ENCODE data around the gene TUBGCP6. TPM values are rescaled to one million over a fixed set of nuclear protein-coding genes. Genes with fewer than 3 reads are reported as not detected.

The TUBGCP6 gene
- total and polyA plus RNA-seq, 2 experiments from 2014 or later, result 18.6 to 47.1 TPM

DNA sequence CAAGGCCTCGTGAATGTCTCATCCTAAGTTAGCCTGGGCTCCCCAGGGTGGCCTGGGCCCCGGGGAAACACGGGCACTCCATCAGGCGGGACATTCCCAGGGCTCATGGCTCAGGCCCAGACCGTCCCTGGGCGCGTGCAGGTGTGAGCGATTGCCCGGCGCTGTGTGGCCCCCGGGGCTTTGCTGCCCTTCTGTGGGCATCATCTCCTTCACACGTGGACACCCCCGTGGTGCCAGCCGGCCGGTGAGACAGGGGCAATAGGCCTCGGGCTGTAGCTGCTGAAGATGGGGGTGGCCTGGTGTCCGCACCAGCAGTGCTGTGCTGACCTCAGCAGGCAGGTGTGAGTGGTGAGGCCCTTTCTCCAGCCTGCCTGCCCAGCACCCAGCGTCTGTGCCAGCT lies 48.6 kb downstream of the TUBGCP6 start:
- H3K4me1 ChIP-seq (ENCODE audit: insufficient read depth), result no peaks in the 10 kb centered on the region
- no peaks in the 10 kb centered on the region for H3K36me3 ChIP-seq (ENCODE audit: insufficient read depth)
- DNase-seq (ENCODE audit: low spot score) (no peak), ATAC-seq (no peak)
- no peak overlapping the region for H2AFZ ChIP-seq
- H3K4me3 ChIP-seq, result no peak overlapping the region
- Mint-ChIP-seq H3K27me3 (ENCODE audit: insufficient read depth, low read depth, poor library complexity) (peaks cover 8% of the 10 kb centered on the region), H3K4me3 (no peak overlapping the region), H3K36me3 (ENCODE audit: low read depth) (peaks cover 3% of the 10 kb centered on the region; the same call in 1 of the 3 replicates), H3K27ac (no peak overlapping the region), H3K9me3 (no peaks in the 10 kb centered on the region), H3K4me1 (peaks cover 7% of the 10 kb centered on the region; the same call in 2 of the 3 replicates)
- peaks cover 13% of the 10 kb centered on the region for H3K79me2 ChIP-seq (replicated peaks; ENCODE audit: insufficient read depth)
- no peak for TF ChIP-seq ZNF331 (CRISPR knock-in tag; IDR thresholded peaks at IDR 0.05; ENCODE audit: low read depth)
- TF ChIP-seq EZH2phosphoT487 (IDR thresholded peaks at IDR 0.05; ENCODE audit: unreplicated experiment), result no peak
- TF ChIP-seq NANOG (IDR thresholded peaks at IDR 0.05; ENCODE audit: borderline replicate concordance), result no peak
- TF ChIP-seq CREB1 (CRISPR knock-in tag; IDR thresholded peaks at IDR 0.05; ENCODE audit: low read depth), result no peak
- TF ChIP-seq POLR2AphosphoS5 (IDR thresholded peaks at IDR 0.05; ENCODE audit: low read depth), result no peak
- TF ChIP-seq JUNB (IDR thresholded peaks at IDR 0.05; ENCODE audit: unreplicated experiment), result no peak
- TF ChIP-seq, protein P1, sequence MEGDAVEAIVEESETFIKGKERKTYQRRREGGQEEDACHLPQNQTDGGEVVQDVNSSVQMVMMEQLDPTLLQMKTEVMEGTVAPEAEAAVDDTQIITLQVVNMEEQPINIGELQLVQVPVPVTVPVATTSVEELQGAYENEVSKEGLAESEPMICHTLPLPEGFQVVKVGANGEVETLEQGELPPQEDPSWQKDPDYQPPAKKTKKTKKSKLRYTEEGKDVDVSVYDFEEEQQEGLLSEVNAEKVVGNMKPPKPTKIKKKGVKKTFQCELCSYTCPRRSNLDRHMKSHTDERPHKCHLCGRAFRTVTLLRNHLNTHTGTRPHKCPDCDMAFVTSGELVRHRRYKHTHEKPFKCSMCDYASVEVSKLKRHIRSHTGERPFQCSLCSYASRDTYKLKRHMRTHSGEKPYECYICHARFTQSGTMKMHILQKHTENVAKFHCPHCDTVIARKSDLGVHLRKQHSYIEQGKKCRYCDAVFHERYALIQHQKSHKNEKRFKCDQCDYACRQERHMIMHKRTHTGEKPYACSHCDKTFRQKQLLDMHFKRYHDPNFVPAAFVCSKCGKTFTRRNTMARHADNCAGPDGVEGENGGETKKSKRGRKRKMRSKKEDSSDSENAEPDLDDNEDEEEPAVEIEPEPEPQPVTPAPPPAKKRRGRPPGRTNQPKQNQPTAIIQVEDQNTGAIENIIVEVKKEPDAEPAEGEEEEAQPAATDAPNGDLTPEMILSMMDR (conservative IDR thresholded peaks at IDR 0.05; ENCODE audit: low read depth in 2 of 2), result no peak
- TF ChIP-seq, protein P2, sequence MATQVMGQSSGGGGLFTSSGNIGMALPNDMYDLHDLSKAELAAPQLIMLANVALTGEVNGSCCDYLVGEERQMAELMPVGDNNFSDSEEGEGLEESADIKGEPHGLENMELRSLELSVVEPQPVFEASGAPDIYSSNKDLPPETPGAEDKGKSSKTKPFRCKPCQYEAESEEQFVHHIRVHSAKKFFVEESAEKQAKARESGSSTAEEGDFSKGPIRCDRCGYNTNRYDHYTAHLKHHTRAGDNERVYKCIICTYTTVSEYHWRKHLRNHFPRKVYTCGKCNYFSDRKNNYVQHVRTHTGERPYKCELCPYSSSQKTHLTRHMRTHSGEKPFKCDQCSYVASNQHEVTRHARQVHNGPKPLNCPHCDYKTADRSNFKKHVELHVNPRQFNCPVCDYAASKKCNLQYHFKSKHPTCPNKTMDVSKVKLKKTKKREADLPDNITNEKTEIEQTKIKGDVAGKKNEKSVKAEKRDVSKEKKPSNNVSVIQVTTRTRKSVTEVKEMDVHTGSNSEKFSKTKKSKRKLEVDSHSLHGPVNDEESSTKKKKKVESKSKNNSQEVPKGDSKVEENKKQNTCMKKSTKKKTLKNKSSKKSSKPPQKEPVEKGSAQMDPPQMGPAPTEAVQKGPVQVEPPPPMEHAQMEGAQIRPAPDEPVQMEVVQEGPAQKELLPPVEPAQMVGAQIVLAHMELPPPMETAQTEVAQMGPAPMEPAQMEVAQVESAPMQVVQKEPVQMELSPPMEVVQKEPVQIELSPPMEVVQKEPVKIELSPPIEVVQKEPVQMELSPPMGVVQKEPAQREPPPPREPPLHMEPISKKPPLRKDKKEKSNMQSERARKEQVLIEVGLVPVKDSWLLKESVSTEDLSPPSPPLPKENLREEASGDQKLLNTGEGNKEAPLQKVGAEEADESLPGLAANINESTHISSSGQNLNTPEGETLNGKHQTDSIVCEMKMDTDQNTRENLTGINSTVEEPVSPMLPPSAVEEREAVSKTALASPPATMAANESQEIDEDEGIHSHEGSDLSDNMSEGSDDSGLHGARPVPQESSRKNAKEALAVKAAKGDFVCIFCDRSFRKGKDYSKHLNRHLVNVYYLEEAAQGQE (IDR thresholded peaks at IDR 0.05; ENCODE audit: unreplicated experiment), result no peak
- TF ChIP-seq, protein P3, sequence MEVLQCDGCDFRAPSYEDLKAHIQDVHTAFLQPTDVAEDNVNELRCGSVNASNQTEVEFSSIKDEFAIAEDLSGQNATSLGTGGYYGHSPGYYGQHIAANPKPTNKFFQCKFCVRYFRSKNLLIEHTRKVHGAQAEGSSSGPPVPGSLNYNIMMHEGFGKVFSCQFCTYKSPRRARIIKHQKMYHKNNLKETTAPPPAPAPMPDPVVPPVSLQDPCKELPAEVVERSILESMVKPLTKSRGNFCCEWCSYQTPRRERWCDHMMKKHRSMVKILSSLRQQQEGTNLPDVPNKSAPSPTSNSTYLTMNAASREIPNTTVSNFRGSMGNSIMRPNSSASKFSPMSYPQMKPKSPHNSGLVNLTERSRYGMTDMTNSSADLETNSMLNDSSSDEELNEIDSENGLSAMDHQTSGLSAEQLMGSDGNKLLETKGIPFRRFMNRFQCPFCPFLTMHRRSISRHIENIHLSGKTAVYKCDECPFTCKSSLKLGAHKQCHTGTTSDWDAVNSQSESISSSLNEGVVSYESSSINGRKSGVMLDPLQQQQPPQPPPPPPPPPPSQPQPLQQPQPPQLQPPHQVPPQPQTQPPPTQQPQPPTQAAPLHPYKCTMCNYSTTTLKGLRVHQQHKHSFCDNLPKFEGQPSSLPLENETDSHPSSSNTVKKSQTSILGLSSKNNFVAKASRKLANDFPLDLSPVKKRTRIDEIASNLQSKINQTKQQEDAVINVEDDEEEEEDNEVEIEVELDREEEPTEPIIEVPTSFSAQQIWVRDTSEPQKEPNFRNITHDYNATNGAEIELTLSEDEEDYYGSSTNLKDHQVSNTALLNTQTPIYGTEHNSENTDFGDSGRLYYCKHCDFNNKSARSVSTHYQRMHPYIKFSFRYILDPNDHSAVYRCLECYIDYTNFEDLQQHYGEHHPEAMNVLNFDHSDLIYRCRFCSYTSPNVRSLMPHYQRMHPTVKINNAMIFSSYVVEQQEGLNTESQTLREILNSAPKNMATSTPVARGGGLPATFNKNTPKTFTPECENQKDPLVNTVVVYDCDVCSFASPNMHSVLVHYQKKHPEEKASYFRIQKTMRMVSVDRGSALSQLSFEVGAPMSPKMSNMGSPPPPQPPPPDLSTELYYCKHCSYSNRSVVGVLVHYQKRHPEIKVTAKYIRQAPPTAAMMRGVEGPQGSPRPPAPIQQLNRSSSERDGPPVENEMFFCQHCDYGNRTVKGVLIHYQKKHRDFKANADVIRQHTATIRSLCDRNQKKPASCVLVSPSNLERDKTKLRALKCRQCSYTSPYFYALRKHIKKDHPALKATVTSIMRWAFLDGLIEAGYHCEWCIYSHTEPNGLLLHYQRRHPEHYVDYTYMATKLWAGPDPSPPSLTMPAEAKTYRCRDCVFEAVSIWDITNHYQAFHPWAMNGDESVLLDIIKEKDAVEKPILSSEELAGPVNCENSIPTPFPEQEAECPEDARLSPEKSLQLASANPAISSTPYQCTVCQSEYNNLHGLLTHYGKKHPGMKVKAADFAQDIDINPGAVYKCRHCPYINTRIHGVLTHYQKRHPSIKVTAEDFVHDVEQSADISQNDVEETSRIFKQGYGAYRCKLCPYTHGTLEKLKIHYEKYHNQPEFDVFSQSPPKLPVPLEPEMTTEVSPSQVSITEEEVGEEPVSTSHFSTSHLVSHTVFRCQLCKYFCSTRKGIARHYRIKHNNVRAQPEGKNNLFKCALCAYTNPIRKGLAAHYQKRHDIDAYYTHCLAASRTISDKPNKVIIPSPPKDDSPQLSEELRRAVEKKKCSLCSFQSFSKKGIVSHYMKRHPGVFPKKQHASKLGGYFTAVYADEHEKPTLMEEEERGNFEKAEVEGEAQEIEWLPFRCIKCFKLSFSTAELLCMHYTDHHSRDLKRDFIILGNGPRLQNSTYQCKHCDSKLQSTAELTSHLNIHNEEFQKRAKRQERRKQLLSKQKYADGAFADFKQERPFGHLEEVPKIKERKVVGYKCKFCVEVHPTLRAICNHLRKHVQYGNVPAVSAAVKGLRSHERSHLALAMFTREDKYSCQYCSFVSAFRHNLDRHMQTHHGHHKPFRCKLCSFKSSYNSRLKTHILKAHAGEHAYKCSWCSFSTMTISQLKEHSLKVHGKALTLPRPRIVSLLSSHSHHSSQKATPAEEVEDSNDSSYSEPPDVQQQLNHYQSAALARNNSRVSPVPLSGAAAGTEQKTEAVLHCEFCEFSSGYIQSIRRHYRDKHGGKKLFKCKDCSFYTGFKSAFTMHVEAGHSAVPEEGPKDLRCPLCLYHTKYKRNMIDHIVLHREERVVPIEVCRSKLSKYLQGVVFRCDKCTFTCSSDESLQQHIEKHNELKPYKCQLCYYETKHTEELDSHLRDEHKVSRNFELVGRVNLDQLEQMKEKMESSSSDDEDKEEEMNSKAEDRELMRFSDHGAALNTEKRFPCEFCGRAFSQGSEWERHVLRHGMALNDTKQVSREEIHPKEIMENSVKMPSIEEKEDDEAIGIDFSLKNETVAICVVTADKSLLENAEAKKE (CRISPR knock-in tag; IDR thresholded peaks at IDR 0.05), result no peak
- no peak for TF ChIP-seq ZNF114 (CRISPR knock-in tag; IDR thresholded peaks at IDR 0.05)
- TF ChIP-seq EZH2 (IDR thresholded peaks at IDR 0.05; ENCODE audit: low read depth, unreplicated experiment), result no peak
- TF ChIP-seq STAT1 (IDR thresholded peaks at IDR 0.05; ENCODE audit: unreplicated experiment), result no peak
- H4K20me1 ChIP-seq (replicated peaks; ENCODE audit: insufficient read depth), result peaks cover 15% of the 10 kb centered on the region
- peaks cover 11% of the 10 kb centered on the region for H3F3A ChIP-seq (replicated peaks; ENCODE audit: low read depth)
- H3K27me3 ChIP-seq (ENCODE audit: insufficient read depth), result no peaks in the 10 kb centered on the region
- no peak overlapping the region for H3K4me2 ChIP-seq
- no peaks in the 10 kb centered on the region for H3K9me2 ChIP-seq (ENCODE audit: insufficient read depth)
- no peak overlapping the region for H3K27ac ChIP-seq (ENCODE audit: low read depth)
